ENCODE data around the gene SAV1.

SAV1 gene

DNA sequence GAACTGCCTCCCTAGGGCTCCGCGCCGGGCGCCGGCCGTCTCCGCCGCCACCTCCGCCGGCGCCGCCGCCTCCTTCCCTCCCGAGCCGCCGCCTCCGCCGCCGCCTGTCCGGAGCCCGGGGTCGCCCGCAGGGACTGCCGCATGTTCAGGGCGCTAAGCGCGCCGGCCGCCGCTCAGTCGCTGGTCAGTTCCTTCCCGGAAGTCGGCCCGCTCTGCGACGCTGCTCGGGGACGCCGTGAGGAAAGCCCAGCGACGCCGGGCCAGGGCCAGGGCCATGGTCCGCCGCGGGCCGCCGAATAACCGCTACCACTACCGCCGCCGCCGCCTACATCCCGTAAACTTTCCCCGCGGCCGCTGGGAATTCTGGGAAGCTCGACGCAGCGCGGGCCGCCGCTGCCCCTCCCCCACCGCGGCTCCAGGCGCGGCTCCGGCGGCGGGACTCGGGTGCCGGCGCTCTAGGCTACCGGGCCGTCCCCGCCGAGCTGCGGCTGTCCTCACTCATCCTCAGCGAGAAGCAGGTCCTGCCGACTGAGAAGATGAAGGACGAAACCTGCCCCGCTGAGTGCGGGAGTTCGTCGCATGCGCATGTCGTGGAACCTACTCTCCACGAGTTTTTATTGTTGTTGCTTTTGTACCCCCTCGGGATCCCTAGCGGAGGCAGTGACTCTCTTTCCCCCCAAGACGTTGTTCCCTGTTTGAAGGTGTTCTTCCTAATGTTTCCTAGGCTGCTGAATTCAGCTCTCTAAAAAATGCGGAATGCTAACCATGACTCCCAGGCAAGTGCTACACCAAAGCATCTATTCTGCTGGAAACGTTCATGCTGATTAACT lies at the start of gene SAV1:
SAV1 (minus strand) TSS at position 311 of the 830 bp plus-strand sequence. CDS start 339 bp downstream, outside the sequence.
- TF ChIP-seq, protein P1, sequence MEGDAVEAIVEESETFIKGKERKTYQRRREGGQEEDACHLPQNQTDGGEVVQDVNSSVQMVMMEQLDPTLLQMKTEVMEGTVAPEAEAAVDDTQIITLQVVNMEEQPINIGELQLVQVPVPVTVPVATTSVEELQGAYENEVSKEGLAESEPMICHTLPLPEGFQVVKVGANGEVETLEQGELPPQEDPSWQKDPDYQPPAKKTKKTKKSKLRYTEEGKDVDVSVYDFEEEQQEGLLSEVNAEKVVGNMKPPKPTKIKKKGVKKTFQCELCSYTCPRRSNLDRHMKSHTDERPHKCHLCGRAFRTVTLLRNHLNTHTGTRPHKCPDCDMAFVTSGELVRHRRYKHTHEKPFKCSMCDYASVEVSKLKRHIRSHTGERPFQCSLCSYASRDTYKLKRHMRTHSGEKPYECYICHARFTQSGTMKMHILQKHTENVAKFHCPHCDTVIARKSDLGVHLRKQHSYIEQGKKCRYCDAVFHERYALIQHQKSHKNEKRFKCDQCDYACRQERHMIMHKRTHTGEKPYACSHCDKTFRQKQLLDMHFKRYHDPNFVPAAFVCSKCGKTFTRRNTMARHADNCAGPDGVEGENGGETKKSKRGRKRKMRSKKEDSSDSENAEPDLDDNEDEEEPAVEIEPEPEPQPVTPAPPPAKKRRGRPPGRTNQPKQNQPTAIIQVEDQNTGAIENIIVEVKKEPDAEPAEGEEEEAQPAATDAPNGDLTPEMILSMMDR (IDR thresholded peaks at IDR 0.05; ENCODE audit: extremely low read depth, missing control alignments): no peak
- peak; percentile 67 for DNase-seq (ENCODE audit: low spot score)

GRCh38 chr14:50717811-50718210 lies 49.7 kb upstream of the SAV1 start:
- no peak for DNase-seq (ENCODE audit: low spot score)
- TF ChIP-seq, protein P1 (IDR thresholded peaks at IDR 0.05; ENCODE audit: extremely low read depth, missing control alignments): no peak

GRCh38 chr14:50714450-50715073 lies 46.5 kb upstream of the SAV1 start:
- TF ChIP-seq, protein P1 (IDR thresholded peaks at IDR 0.05; ENCODE audit: extremely low read depth, missing control alignments): peak; percentile 43
- DNase-seq (ENCODE audit: low spot score): peak; percentile 51

DNA sequence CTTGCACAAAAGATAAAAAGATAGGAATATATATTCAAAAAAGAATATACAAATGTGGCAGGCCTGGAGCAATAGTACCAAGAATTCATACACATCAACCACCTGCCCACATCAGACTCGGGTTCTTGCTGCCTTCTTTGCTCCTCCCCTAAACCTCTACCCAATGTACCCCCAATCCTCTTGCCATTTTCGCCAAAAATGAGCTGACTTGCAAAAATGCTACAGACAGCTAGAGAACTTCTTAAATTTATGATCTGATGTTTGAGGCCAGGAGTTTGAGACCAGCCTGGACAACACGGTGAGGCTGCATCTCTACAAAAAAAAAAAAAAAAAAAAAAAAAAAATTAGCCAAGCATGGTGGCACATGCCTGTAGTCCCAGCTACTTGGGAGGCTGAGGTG lies 42.9 kb upstream of the SAV1 start:
- no peak for DNase-seq (ENCODE audit: low spot score)

DNA sequence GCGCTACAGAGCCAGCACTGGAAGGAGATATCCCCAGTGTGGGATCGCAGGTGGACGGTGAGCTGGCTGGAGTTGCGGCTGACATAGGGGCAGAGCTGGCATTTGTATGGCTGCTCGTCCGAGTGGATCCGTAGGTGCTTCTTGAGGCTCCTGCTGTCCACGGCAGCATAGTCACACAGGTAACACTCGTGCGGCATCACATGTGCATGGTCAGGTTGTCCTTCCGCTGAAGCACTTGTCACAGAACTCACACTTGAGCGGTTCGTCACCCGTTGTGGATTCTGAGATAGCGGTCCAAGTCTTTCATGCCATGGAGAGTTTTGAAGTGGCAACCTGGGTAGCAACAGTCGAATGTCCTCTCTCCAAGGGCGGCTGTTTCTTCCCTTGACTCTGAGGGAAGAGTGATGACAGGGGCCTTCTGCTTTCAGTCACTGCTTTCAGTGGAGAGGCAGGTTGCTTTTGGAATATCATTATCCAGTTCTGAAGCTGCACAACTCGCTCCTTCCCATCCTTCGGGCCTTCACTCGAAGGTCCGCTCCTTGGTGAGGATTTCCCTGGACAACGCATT lies 37.0 kb upstream of the SAV1 start:
- TF ChIP-seq, protein P1 (IDR thresholded peaks at IDR 0.05; ENCODE audit: extremely low read depth, missing control alignments): no peak
- no peak for DNase-seq (ENCODE audit: low spot score)

More for the DNA sequence above, 42.9 kb upstream of the SAV1 start:
- TF ChIP-seq, protein P1 (IDR thresholded peaks at IDR 0.05; ENCODE audit: extremely low read depth, missing control alignments): no peak

- DNase-seq (ENCODE audit: low spot score): no peak
- TF ChIP-seq, protein P1 (IDR thresholded peaks at IDR 0.05; ENCODE audit: extremely low read depth, missing control alignments): no peak
Measured at GRCh38 chr14:50704454-50705010, 36.4 kb upstream of the SAV1 start.
